B cell (primary cell): ENCODE results near the gene FZD10. TPM values are rescaled to one million over a fixed set of nuclear protein-coding genes. Genes with fewer than 3 reads are reported as not detected.

ENCODE experiments used
- ATAC-seq: fragments of 200-7000 bp; cut with Tn5 transposase; one replicate; pipeline ENCODE4 v1.10.0; 2021; ENCODE audit warnings: low read depth, mild to moderate bottlenecking, moderate number of reproducible peaks, moderate library complexity
- CTCF ChIA-PET: fragments of 350-600 bp; sonication (Branson Sonifier 250); formaldehyde crosslinking; loops from one replicate; lab custom pipeline; 2021; ENCODE audit warnings: antibody characterized with exemption, inconsistent platforms; lab: Charles Lee
- POLR2A ChIA-PET: fragments of 350-600 bp; sonication (Branson Sonifier 250); formaldehyde crosslinking; loops from one replicate; lab custom pipeline; 2021; ENCODE audit warnings: antibody characterized with exemption; lab: Charles Lee
- DNase-seq: peaks from one replicate; pipeline ENCODE4 v3.0.0; 2013
- H2AFZ ChIP-seq: 2 replicates; pipeline ENCODE4 v1.6.1; 2012; ENCODE audit warnings: mild to moderate bottlenecking, low read depth, low read length; ENCODE audit not compliant: insufficient read depth, poor library complexity, severe bottlenecking
- H3K27ac ChIP-seq, 2 donors: 1 replicate in 1 of 2; 2 replicates in 1 of 2; pipeline ENCODE4 v1.5.1; 2012 to 2013; ENCODE audit warnings: low read length in 2 of 2, mild to moderate bottlenecking in 2 of 2, moderate library complexity in 1 of 2
- H3K27me3 ChIP-seq, 4 experiments: fragments of 200-600 bp in 1 of 4; sonication (generic) in 1 of 4; replicated peaks in 1 of 4; 1 replicate in 2 of 4; 2 replicates in 2 of 4; pipeline versions ENCODE4 v1.6.1 to v1.7.0; 2013 to 2016; ENCODE audit warnings: low read length in 3 of 4, mild to moderate bottlenecking in 2 of 4, mixed read lengths in 1 of 4, moderate library complexity in 1 of 4; ENCODE audit not compliant: insufficient read depth in 4 of 4, control insufficient read depth in 3 of 4; ENCODE audit errors: control extremely low read depth in 1 of 4
- H3K36me3 ChIP-seq, 2 experiments: replicated peaks in 1 of 2; 1 replicate in 1 of 2; 2 replicates in 1 of 2; pipeline versions ENCODE4 v1.6.1 to v1.7.1; 2013; ENCODE audit warnings: low read length in 1 of 2; ENCODE audit not compliant: insufficient read depth in 2 of 2, control insufficient read depth in 1 of 2; ENCODE audit errors: control extremely low read depth in 1 of 2, extremely low read depth in 1 of 2
- H3K4me1 ChIP-seq, 2 donors: fragments of 200-600 bp in 1 of 2; sonication (generic) in 1 of 2; 1 replicate in 1 of 2; 2 replicates in 1 of 2; pipeline versions ENCODE4 v1.5.1 to v1.6.1; 2013 to 2017; ENCODE audit warnings: low read length in 2 of 2; ENCODE audit not compliant: control insufficient read depth in 2 of 2, insufficient read depth in 2 of 2
- H3K4me2 ChIP-seq: replicated peaks from 2 replicates; pipeline ENCODE3; 2012; ENCODE audit warnings: mild to moderate bottlenecking, low read depth, low read length; ENCODE audit not compliant: poor library complexity, severe bottlenecking
- H3K4me3 ChIP-seq, 5 experiments: fragments of 200-600 bp in 1 of 5; sonication (generic) in 1 of 5; 1 replicate in 3 of 5; 2 replicates in 2 of 5; pipeline versions ENCODE4 v1.5.1 to v1.7.0; 2011 to 2016; ENCODE audit warnings: low read length in 4 of 5, mild to moderate bottlenecking in 4 of 5, low read depth in 2 of 5, control low read depth in 1 of 5, moderate library complexity in 1 of 5; ENCODE audit not compliant: insufficient read depth in 1 of 5; ENCODE audit errors: control extremely low read depth in 1 of 5, extremely low read depth in 1 of 5
- H3K79me2 ChIP-seq: fragments of 200-600 bp; sonication (generic); one replicate; pipeline ENCODE4 v1.6.0; 2016; ENCODE audit warnings: low read length; ENCODE audit not compliant: control insufficient read depth, insufficient read depth
- H3K9ac ChIP-seq: fragments of 200-600 bp; sonication (generic); 2 replicates; pipeline ENCODE4 v1.6.1; 2017; ENCODE audit warnings: mild to moderate bottlenecking, low read length, moderate library complexity
- H3K9me3 ChIP-seq, 3 donors: one replicate each; pipeline versions ENCODE4 v1.6.1 to v1.7.1; 2013; ENCODE audit warnings: low read length in 2 of 3; ENCODE audit not compliant: control insufficient read depth in 2 of 3, insufficient read depth in 1 of 3; ENCODE audit errors: control extremely low read depth in 1 of 3
- H4K20me1 ChIP-seq: 2 replicates; pipeline ENCODE4 v1.6.0; 2012; ENCODE audit warnings: mild to moderate bottlenecking, low read length; ENCODE audit not compliant: insufficient read depth, control insufficient read depth, poor library complexity, severe bottlenecking
- H3K27ac Mint-ChIP-seq: one replicate; pipeline ENCODE4 v1.8.0; 2021; ENCODE audit warnings: mixed read lengths
- H3K27me3 Mint-ChIP-seq: one replicate; pipeline ENCODE4 v1.8.0; 2021; ENCODE audit warnings: mixed read lengths
- H3K4me1 Mint-ChIP-seq: one replicate; pipeline ENCODE4 v1.8.0; 2021; ENCODE audit warnings: mixed read lengths
- H3K4me3 Mint-ChIP-seq: one replicate; pipeline ENCODE4 v1.8.0; 2021; ENCODE audit warnings: mixed read lengths
- H3K9me3 Mint-ChIP-seq: one replicate; pipeline ENCODE4 v1.8.0; 2022; ENCODE audit warnings: mixed read lengths; ENCODE audit not compliant: insufficient read depth
- EZH2 ChIP-seq: IDR thresholded peaks from 2 replicates; pipeline ENCODE4 v1.6.1; 2012; ENCODE audit warnings: borderline replicate concordance, low read depth, mild to moderate bottlenecking, moderate library complexity, low read length; ENCODE audit not compliant: insufficient read depth, poor library complexity, severe bottlenecking
- WGBS: methylation state at CpG from one replicate; pipeline ENCODE4 v1.1.5; 2013; ENCODE audit warnings: missing lambda C conversion rate; ENCODE audit not compliant: insufficient coverage; 5-methylcytosine and 5-hydroxymethylcytosine counted together
- intact Hi-C: fragments of 100-400 bp; cut with micrococcal nuclease; formaldehyde crosslinking; loops from one replicate; pipeline ENCODE4 v1.10.0; 2022
- polyA plus RNA-seq: library from polyadenylated mRNA; depleted of rRNA; stranded (reverse); fragments of >200 nt; gene quantifications from 2 replicates; pipeline ENCODE4 v1.2.3, GENCODE V29; 2012
- total RNA-seq, 2 donors: library from RNA; stranded (reverse); fragments of 120-200 nt in 1 of 2; gene quantifications; 1 replicate in 1 of 2; 2 replicates in 1 of 2; pipeline versions ENCODE4 v1.2.3 to v1.2.4, GENCODE V29; 2013 to 2022
- TF ChIP-seq, protein P1 (sequence below): fragments of 200-600 bp; IDR thresholded peaks from one replicate; pipeline ENCODE4 v1.8.0; 2022; ENCODE audit warnings: antibody characterized with exemption, mild to moderate bottlenecking

FZD10 gene
- total and polyA plus RNA-seq, 2 donors (not counting 1 experiment from before 2014, with no cell fraction given), result not detected

DNA sequence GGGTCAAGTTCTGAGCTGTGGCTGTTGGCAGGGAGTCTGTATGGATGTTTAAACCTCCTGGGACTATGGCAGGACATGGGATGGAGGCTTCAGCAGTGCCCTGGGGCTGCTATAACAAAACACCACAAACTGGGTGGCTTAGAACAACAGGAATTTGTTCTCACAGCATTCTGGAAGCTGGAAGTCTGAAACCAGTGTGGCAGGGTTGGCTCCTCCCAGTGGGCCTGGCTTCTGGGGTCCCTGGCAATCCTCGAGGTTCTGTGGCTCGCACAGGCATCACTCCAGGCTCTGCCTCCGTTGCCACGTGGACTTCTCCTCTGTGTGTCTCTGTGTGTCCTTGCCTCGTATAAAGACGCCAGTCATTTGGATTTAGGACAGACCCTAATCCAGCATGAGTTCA is 39.9 kb downstream of the FZD10 start:
- no peak overlapping the region for H3K27ac ChIP-seq
- ChIA-PET CTCF (no interaction called here), POLR2A (no interaction called here)
- ATAC-seq (no peak), DNase-seq (no peak)
- H3K4me2 ChIP-seq, result no peak overlapping the region
- H3K4me1 Mint-ChIP-seq, result no peaks in the 10 kb centered on the region
- no peaks in the 10 kb centered on the region for H4K20me1 ChIP-seq
- WGBS, result 75% methylated on average over 5 of the region's 6 CpGs
- H3K4me3 Mint-ChIP-seq, result no peak overlapping the region
- H3K9me3 Mint-ChIP-seq, result no peaks in the 10 kb centered on the region
- H3K27ac Mint-ChIP-seq, result no peak overlapping the region
- H3K9me3 ChIP-seq, result peaks cover 0 to 54% (median 0%) of the 10 kb centered on the region in 3 donors
- no peak overlapping the region for H3K9ac ChIP-seq
- no peaks in the 10 kb centered on the region for H3K27me3 Mint-ChIP-seq
- no peaks in the 10 kb centered on the region for H3K36me3 ChIP-seq
- intact Hi-C loops, result no loop called here
- H3K27me3 ChIP-seq, result peaks cover 0 to 3% (median 0%) of the 10 kb centered on the region in 4 experiments
- H3K4me3 ChIP-seq, result no peak overlapping the region
- H3K4me1 ChIP-seq, result no peaks in the 10 kb centered on the region
- TF ChIP-seq EZH2, result no peak
- TF ChIP-seq, protein P1, sequence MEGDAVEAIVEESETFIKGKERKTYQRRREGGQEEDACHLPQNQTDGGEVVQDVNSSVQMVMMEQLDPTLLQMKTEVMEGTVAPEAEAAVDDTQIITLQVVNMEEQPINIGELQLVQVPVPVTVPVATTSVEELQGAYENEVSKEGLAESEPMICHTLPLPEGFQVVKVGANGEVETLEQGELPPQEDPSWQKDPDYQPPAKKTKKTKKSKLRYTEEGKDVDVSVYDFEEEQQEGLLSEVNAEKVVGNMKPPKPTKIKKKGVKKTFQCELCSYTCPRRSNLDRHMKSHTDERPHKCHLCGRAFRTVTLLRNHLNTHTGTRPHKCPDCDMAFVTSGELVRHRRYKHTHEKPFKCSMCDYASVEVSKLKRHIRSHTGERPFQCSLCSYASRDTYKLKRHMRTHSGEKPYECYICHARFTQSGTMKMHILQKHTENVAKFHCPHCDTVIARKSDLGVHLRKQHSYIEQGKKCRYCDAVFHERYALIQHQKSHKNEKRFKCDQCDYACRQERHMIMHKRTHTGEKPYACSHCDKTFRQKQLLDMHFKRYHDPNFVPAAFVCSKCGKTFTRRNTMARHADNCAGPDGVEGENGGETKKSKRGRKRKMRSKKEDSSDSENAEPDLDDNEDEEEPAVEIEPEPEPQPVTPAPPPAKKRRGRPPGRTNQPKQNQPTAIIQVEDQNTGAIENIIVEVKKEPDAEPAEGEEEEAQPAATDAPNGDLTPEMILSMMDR, result no peak
- no peaks in the 10 kb centered on the region for H3K79me2 ChIP-seq
- H2AFZ ChIP-seq, result no peak overlapping the region

GRCh38 chr12:130203151-130203550 is 40.9 kb downstream of the FZD10 start:
- no peak overlapping the region for H2AFZ ChIP-seq
- ATAC-seq (no peak), DNase-seq (no peak)
- Mint-ChIP-seq H3K4me1 (no peaks in the 10 kb centered on the region), H3K4me3 (no peak overlapping the region), H3K27ac (no peak overlapping the region), H3K9me3 (no peaks in the 10 kb centered on the region), H3K27me3 (no peaks in the 10 kb centered on the region)
- H3K9ac ChIP-seq, result no peak overlapping the region
- peaks cover 0 to 3% (median 0%) of the 10 kb centered on the region in 4 experiments for H3K27me3 ChIP-seq
- H3K9me3 ChIP-seq, result peaks cover 0 to 52% (median 0%) of the 10 kb centered on the region in 3 donors
- no peaks in the 10 kb centered on the region for H3K36me3 ChIP-seq
- H3K4me1 ChIP-seq, result no peaks in the 10 kb centered on the region
- H4K20me1 ChIP-seq, result no peaks in the 10 kb centered on the region
- 53% methylated on average over 11 of the region's 11 CpGs for WGBS
- H3K79me2 ChIP-seq, result no peaks in the 10 kb centered on the region
- intact Hi-C loops, result no loop called here
- TF ChIP-seq, protein P1, result no peak
- TF ChIP-seq EZH2, result no peak
- ChIA-PET POLR2A (no interaction called here), CTCF (no interaction called here)
- no peak overlapping the region for H3K4me3 ChIP-seq
- H3K27ac ChIP-seq, result no peak overlapping the region
- H3K4me2 ChIP-seq, result no peak overlapping the region
